HG03432 (cell line): ENCODE results near the gene TMEM175.

ENCODE experiments used
- ATAC-seq: cut with Tn5 transposase; IDR thresholded peaks from one replicate; pipeline ENCODE4 v1.9.1; 2021; ENCODE audit warnings: mild to moderate bottlenecking, moderate library complexity; ENCODE audit not compliant: unreplicated experiment

The TMEM175 gene

GRCh38 chr4:946103-946450, 13.8 kb downstream of the TMEM175 start:
- ATAC-seq: no peak

GRCh38 chr4:946517-947471, 14.5 kb downstream of the TMEM175 start:
- ATAC-seq: no peak

GRCh38 chr4:947491-947971, 15.3 kb downstream of the TMEM175 start:
- ATAC-seq: no peak

DNA sequence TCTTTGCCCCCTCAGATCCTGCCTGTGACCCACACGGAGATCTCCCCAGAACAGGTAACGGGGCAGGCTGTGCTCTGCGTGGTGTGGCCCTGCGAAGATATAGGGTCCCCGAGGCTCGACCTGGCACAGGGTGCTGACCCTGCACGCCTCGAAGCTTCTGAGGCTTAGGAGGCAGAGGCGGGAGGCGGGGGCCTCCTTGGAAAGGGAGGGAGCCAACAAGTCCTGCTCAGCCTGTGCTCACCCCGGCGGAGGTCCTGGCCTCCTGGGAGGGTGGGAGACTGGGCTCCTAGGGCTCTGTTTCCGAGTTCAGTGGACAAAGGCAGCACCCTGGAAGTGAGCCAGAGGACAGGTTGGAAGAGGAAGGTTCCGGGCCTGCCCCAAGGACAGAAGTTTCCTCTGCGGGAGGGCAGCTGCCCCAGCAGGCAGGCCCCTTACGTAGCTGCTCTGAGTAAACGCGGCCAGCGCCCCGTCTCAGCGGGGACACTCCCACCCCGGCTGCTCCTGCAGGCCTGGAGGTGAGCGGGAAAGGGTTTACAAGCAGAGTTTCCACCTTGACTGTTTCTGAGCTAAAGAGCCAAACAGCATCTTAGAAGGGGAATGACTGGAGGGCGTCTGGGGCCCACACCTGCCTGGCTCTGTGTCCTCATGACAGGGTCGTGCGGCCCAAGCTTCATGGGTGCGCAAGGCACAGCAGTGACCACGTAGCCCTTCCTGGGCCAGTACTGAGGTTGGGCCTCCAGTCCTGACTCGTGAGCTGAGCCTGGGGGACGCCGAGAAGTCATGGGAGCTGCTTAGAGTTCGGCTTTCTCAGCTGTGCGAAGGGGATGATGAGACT, 16.1 kb downstream of the TMEM175 start:
- ATAC-seq: no peak

DNA sequence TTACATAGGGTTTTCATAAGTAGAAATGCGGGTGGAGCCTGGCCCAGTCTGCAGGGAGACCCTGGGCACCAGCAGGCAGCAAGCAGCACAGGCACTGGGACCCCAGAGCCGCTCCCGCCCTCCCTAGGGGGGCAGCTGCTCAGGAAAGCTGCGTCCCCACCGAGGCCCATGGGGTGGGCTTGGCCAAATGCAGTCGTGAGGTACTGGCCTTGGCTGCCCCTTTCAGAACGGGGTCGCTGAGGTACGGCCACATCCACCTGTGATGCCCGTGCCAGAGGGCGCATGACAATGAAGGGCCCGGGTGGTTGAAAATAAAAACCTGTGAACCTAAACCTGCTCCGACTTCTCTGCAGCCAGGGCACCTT, 16.7 kb downstream of the TMEM175 start:
- ATAC-seq: no peak

DNA sequence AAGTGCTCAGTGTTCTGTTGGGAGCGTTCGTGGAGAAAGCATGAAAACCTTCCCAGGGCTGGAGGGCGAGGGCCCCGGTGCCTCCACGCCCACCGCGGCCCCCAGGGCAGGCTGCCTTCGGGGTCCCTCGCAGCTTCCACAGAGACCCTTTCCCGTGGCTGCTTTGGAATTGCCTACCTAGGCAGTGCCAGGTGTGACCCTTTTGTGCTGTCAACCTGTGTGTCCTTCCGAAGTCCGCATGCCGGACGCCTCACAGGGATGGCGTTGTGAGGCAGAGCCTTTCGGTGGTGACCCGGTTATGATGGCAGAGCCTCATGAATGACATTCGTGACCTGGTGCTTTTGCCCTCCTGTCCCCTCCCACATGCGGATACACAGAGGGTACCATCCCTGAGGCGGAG, 17.4 kb downstream of the TMEM175 start:
- ATAC-seq: no peak

DNA sequence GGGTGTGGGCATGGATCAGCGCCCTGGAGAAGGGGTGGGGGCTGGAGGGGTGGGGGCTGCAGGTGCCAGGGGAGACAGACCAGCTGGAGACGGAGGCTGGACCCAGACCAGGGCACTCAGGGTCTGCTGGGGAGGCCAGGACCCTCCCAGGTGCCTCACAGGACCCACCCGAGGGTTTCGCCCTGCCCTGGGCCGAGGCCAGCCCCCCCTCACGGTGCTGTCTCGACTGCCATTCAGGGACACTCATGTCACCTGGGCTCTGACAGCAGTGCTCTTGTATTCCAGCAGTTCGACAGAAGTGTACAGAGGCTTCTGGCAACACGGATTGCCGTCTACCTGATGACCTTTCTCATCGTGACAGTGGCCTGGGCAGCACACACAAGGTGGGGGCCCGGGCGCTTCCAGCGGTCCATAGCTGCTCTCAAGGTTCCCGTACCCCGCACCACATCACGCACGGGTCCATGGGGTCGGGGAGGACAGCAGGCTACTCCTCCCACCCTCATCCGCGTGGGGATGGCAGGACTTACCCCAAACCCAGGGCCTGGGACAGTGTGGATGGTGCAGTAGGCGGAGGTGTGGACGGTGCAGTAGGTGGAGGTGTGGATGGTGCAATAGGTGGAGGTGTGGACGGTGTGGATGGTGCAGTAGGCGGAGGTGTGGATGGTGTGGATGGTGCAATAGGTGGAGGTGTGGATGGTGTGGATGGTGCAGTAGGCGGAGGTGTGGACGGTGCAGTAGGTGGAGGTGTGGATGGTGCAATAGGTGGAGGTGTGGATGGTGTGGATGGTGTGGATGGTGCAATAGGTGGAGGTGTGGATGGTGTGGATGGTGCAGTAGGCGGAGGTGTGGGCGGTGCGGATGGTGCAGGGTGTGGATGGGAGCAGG, 18.1 kb downstream of the TMEM175 start:
- no peak for ATAC-seq

DNA sequence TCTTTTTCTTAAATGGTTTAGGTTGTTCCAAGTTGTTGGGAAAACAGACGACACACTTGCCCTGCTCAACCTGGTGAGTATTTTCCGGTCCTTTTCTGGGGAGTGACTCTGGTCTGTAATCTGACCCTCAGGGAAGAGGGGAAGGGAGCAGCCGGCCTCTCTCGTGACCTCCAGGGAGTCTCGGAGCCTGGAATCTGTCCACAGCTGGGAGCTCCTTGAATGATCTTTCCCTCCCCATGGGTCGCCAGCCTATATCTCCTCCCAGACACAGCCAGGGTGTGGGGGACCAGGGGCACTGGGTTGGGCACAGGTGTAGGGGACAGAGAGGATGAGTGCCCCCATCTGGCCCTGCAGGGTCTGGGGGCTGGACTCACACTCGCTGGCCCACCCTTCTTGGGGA, 18.9 kb downstream of the TMEM175 start:
- ATAC-seq: no peak

- ATAC-seq: no peak
Observed at GRCh38 chr4:951594-952468, 19.6 kb downstream of the TMEM175 start.

DNA sequence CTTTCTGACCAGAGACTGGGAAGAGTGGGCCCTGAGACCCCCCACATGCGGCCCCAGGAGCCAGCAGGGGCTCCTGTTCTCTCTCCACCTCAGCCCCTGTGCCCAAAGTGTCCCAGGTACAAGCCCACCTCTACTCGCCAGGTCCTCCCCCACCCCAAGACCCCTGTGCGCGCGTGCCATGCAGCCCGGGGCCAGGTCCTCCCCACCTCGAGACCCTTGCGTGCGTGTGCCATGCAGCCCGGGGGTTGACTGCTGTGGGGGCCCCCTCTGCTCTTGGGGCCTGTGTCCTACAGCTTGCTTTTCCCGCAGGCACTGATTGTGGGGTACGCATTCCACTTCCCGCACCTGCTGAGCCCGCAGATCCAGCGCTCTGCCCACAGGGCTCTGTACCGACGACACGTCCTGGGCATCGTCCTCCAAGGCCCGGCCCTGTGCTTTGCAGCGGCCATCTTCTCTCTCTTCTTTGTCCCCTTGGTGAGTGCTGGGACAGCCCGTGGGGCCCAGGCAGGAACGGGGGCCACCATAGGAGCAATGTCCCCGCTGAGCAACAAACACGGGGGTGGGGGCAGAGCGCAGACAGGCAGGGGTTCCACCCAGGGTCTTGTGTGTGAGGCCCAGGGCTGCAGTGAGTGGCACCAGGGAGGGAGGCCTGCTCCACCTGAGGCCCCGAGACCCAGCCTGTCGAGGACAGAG, 20.8 kb downstream of the TMEM175 start:
- no peak for ATAC-seq

- ATAC-seq: no peak
Observed at GRCh38 chr4:953574-953915, 21.3 kb downstream of the TMEM175 start.

GRCh38 chr4:954211-955020, 22.2 kb downstream of the TMEM175 start:
- ATAC-seq: no peak

- ATAC-seq: no peak
Observed at GRCh38 chr4:955161-955921, 23.1 kb downstream of the TMEM175 start.

GRCh38 chr4:955931-956381, 23.7 kb downstream of the TMEM175 start:
- no peak for ATAC-seq

- no peak for ATAC-seq
Observed at GRCh38 chr4:956531-957230, 24.4 kb downstream of the TMEM175 start.

- ATAC-seq: no peak
Observed at GRCh38 chr4:957231-957580, 24.9 kb downstream of the TMEM175 start.

DNA sequence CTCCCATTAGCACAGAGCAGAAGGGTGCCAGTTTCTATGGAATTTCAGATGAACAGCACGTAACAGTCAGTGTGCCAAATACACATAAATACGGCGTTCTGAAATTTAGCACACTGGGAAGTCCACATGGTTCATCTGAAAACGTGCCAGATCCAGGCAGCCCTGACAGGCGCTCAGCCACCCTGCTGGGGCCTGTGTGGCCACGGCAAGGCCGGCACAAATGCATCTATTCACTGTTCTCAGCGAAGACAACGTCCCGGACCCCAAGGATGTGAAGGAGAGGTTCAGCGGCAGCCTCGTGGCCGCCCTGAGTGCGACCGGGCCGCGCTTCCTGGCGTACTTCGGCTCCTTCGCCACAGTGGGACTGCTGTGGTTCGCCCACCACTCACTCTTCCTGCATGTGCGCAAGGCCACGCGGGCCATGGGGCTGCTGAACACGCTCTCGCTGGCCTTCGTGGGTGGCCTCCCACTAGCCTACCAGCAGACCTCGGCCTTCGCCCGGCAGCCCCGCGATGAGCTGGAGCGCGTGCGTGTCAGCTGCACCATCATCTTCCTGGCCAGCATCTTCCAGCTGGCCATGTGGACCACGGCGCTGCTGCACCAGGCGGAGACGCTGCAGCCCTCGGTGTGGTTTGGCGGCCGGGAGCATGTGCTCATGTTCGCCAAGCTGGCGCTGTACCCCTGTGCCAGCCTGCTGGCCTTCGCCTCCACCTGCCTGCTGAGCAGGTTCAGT, 25.5 kb downstream of the TMEM175 start:
- ATAC-seq: no peak
